HuH-7 (cell line): Measurements from ENCODE around the gene MYO18B.

Experiments used
- DNase-seq: peaks from one replicate; pipeline ENCODE4 v3.0.0; 2011; ENCODE audit warnings: low spot score

MYO18B gene

GRCh38 chr22:25714070-25714469 is 27.9 kb upstream of the MYO18B start:
- no peak for DNase-seq

- no peak for DNase-seq
Observed at GRCh38 chr22:25714739-25715138, 27.2 kb upstream of the MYO18B start.

- DNase-seq: no peak
Observed at GRCh38 chr22:25716637-25717036, 25.4 kb upstream of the MYO18B start.

- no peak for DNase-seq
Observed at GRCh38 chr22:25718135-25718840, 23.7 kb upstream of the MYO18B start.

- no peak for DNase-seq
Observed at GRCh38 chr22:25722223-25722622, 19.8 kb upstream of the MYO18B start.

GRCh38 chr22:25722626-25723025 is 19.4 kb upstream of the MYO18B start:
- no peak for DNase-seq

- DNase-seq: no peak
Observed at GRCh38 chr22:25726241-25726640, 15.7 kb upstream of the MYO18B start.

- no peak for DNase-seq
Observed at GRCh38 chr22:25728071-25728470, 13.9 kb upstream of the MYO18B start.

- no peak for DNase-seq
Observed at GRCh38 chr22:25729016-25729995, 12.7 kb upstream of the MYO18B start.

GRCh38 chr22:25735650-25736049 is 6.3 kb upstream of the MYO18B start:
- no peak for DNase-seq

GRCh38 chr22:25736378-25737011 is 5.5 kb upstream of the MYO18B start:
- DNase-seq: no peak

- DNase-seq: no peak
Observed at GRCh38 chr22:25739659-25740344, 2.2 kb upstream of the MYO18B start.

GRCh38 chr22:25742918-25743708 is 1.1 kb downstream of the MYO18B start:
- DNase-seq: no peak

- no peak for DNase-seq
Observed at GRCh38 chr22:25744694-25745093, 2.7 kb downstream of the MYO18B start.

- no peak for DNase-seq
Observed at GRCh38 chr22:25745341-25746011, 3.5 kb downstream of the MYO18B start.

- DNase-seq: no peak
Observed at GRCh38 chr22:25746012-25746373, 4.0 kb downstream of the MYO18B start.

GRCh38 chr22:25747245-25747944 is 5.4 kb downstream of the MYO18B start:
- peak; percentile 71 for DNase-seq

GRCh38 chr22:25748140-25748539 is 6.2 kb downstream of the MYO18B start:
- no peak for DNase-seq

- DNase-seq: peak; percentile 85
Observed at GRCh38 chr22:25748704-25749103, 6.7 kb downstream of the MYO18B start.
